H1 (cell line): ENCODE results near the gene EGR1. TPM values are rescaled to one million over a fixed set of nuclear protein-coding genes. Genes with fewer than 3 reads are reported as not detected.

Experiments used
- CTCF ChIA-PET: fragments of 300-600 bp; sonication (Branson Sonifier 250); formaldehyde crosslinking; loops from one replicate; lab custom pipeline; 2021; ENCODE audit not compliant: partially characterized antibody; lab: Charles Lee
- POLR2A ChIA-PET: fragments of 300-600 bp; sonication (Branson Sonifier 250); formaldehyde crosslinking; loops from one replicate; lab custom pipeline; 2021; ENCODE audit warnings: inconsistent platforms; ENCODE audit not compliant: partially characterized antibody; lab: Charles Lee
- DNase-seq, 2 experiments: peaks; one replicate each; pipeline versions ENCODE4 v3.0.0 to v3.0.0-alpha.2; 2010 to 2022; ENCODE audit warnings: low spot score in 2 of 2, low read depth in 1 of 2, mixed read lengths in 1 of 2
- FAIRE-seq: peaks from 2 replicates; lab custom pipeline; 2011; peaks lifted over from hg19 to GRCh38; lab: Jason Lieb, UNC
- H2AFZ ChIP-seq: 2 replicates; pipeline ENCODE4 v1.8.1; 2012; ENCODE audit warnings: low read length, inconsistent platforms
- H2AK5ac ChIP-seq: 2 replicates; pipeline ENCODE4 v1.6.1; 2013; ENCODE audit warnings: low read depth, low read length
- H2BK120ac ChIP-seq: replicated peaks from 2 replicates; pipeline ENCODE3; 2013; ENCODE audit warnings: low read depth, low read length, inconsistent platforms
- H2BK12ac ChIP-seq: 2 replicates; pipeline ENCODE4 v1.6.1; 2013; ENCODE audit warnings: low read depth, low read length
- H2BK15ac ChIP-seq: 2 replicates; pipeline ENCODE4 v1.6.1; 2013; ENCODE audit warnings: low read length
- H2BK20ac ChIP-seq: 2 replicates; pipeline ENCODE4 v1.6.1; 2013; ENCODE audit warnings: low read length
- H2BK5ac ChIP-seq: 2 replicates; pipeline ENCODE4 v1.6.1; 2013; ENCODE audit warnings: low read depth, low read length
- H3K14ac ChIP-seq: 2 replicates; pipeline ENCODE4 v1.6.1; 2013; ENCODE audit warnings: inconsistent platforms; ENCODE audit not compliant: insufficient read length
- H3K18ac ChIP-seq: 2 replicates; pipeline ENCODE4 v1.6.1; 2013; ENCODE audit warnings: low read length; ENCODE audit errors: extremely low read depth
- H3K23ac ChIP-seq: 2 replicates; pipeline ENCODE4 v1.6.1; 2013; ENCODE audit warnings: inconsistent platforms; ENCODE audit not compliant: insufficient read length
- H3K23me2 ChIP-seq: 2 replicates; pipeline ENCODE4 v1.6.1; 2013; ENCODE audit warnings: low read depth, low read length
- H3K27ac ChIP-seq: 2 replicates; pipeline ENCODE4 v1.6.1; 2011; ENCODE audit warnings: low read depth, low read length, inconsistent platforms
- H3K27me3 ChIP-seq, 4 experiments: replicated peaks in 1 of 4; 1 replicate in 1 of 4; 2 replicates in 3 of 4; pipeline versions ENCODE4 v1.6.1 to v1.8.1; 2011 to 2013; ENCODE audit warnings: low read length in 3 of 4, mild to moderate bottlenecking in 3 of 4, inconsistent platforms in 2 of 4, mixed read lengths in 2 of 4, moderate library complexity in 1 of 4; ENCODE audit not compliant: control insufficient read depth in 3 of 4, insufficient read depth in 3 of 4; ENCODE audit errors: extremely low read depth in 1 of 4
- H3K36me3 ChIP-seq, 4 experiments: 2 replicates each; pipeline versions ENCODE4 v1.6.1 to v1.8.1; 2011 to 2013; ENCODE audit warnings: mild to moderate bottlenecking in 4 of 4, low read length in 3 of 4, moderate library complexity in 2 of 4, control low read depth in 1 of 4, inconsistent platforms in 1 of 4; ENCODE audit not compliant: insufficient read depth in 4 of 4, control insufficient read depth in 2 of 4
- H3K4ac ChIP-seq: replicated peaks from 2 replicates; pipeline ENCODE3; 2013; ENCODE audit warnings: low read length, low read depth, mixed read lengths, inconsistent platforms; ENCODE audit not compliant: insufficient read length
- H3K4me1 ChIP-seq, 4 experiments: replicated peaks in 1 of 4; 1 replicate in 1 of 4; 2 replicates in 3 of 4; pipeline versions ENCODE4 v1.6.1 to v1.8.1; 2011 to 2013; ENCODE audit warnings: low read length in 3 of 4, inconsistent platforms in 2 of 4, mixed read lengths in 1 of 4; ENCODE audit not compliant: insufficient read depth in 4 of 4, control insufficient read depth in 3 of 4
- H3K4me2 ChIP-seq, 2 experiments: 2 replicates each; pipeline versions ENCODE4 v1.6.1 to v1.8.1; 2011 to 2013; ENCODE audit warnings: low read depth in 2 of 2, low read length in 2 of 2, control low read depth in 1 of 2, inconsistent platforms in 1 of 2, mild to moderate bottlenecking in 1 of 2; ENCODE audit not compliant: insufficient read depth in 1 of 2
- H3K4me3 ChIP-seq, 4 experiments: fragments of 200-600, 300-600 bp in 1 of 4; sonication (generic), shearing (Covaris generic), sonication (Bioruptor Twin) in 1 of 4; 2 replicates each; pipeline versions ENCODE4 v1.5.1 to v1.8.1; 2011 to 2016; ENCODE audit warnings: low read length in 4 of 4, low read depth in 3 of 4, control low read depth in 2 of 4, inconsistent platforms in 2 of 4, mild to moderate bottlenecking in 2 of 4, mixed read lengths in 1 of 4, moderate library complexity in 1 of 4; ENCODE audit not compliant: insufficient read depth in 2 of 4; ENCODE audit errors: extremely low read depth in 1 of 4
- H3K56ac ChIP-seq: replicated peaks from 2 replicates; pipeline ENCODE3; 2013; ENCODE audit warnings: low read depth, mild to moderate bottlenecking, mixed read lengths, low read length, inconsistent platforms; ENCODE audit not compliant: insufficient read length
- H3K79me1 ChIP-seq: 2 replicates; pipeline ENCODE4 v1.6.1; 2013; ENCODE audit warnings: low read depth, low read length, control low read depth
- H3K79me2 ChIP-seq, 2 experiments: 2 replicates each; pipeline versions ENCODE4 v1.6.1 to v1.8.1; 2012 to 2013; ENCODE audit warnings: low read length in 2 of 2, mild to moderate bottlenecking in 2 of 2, inconsistent platforms in 1 of 2; ENCODE audit not compliant: insufficient read depth in 2 of 2, control insufficient read depth in 1 of 2
- H3K9ac ChIP-seq, 4 experiments: replicated peaks in 1 of 4; 1 replicate in 1 of 4; 2 replicates in 3 of 4; pipeline versions ENCODE4 v1.6.1 to v1.8.1; 2011 to 2013; ENCODE audit warnings: low read depth in 3 of 4, low read length in 3 of 4, control low read depth in 2 of 4, mild to moderate bottlenecking in 2 of 4, moderate library complexity in 2 of 4, inconsistent platforms in 1 of 4; ENCODE audit errors: extremely low read depth in 1 of 4
- H3K9me3 ChIP-seq, 2 experiments: 2 replicates each; pipeline versions ENCODE4 v1.6.1 to v1.8.1; 2012 to 2013; ENCODE audit warnings: mild to moderate bottlenecking in 2 of 2, moderate library complexity in 2 of 2, control low read depth in 1 of 2, inconsistent platforms in 1 of 2, low read depth in 1 of 2, low read length in 1 of 2, mixed read lengths in 1 of 2; ENCODE audit not compliant: insufficient read depth in 2 of 2
- H4K20me1 ChIP-seq, 2 experiments: replicated peaks in 1 of 2; 2 replicates each; pipeline versions ENCODE3 to v1.8.1; 2011 to 2013; ENCODE audit warnings: inconsistent platforms in 2 of 2, low read length in 2 of 2, mild to moderate bottlenecking in 1 of 2; ENCODE audit not compliant: insufficient read depth in 2 of 2, control insufficient read depth in 1 of 2
- H4K5ac ChIP-seq: 2 replicates; pipeline ENCODE4 v1.6.1; 2013; ENCODE audit warnings: low read length, low read depth, mixed read lengths, inconsistent platforms; ENCODE audit not compliant: insufficient read length
- H4K8ac ChIP-seq: 2 replicates; pipeline ENCODE4 v1.8.0; 2013; ENCODE audit warnings: mild to moderate bottlenecking, moderate library complexity, low read length, inconsistent platforms; ENCODE audit not compliant: insufficient read depth; ENCODE audit errors: extremely low read depth
- H4K91ac ChIP-seq: replicated peaks from 2 replicates; pipeline ENCODE3; 2013; ENCODE audit warnings: low read length, mixed read lengths, inconsistent platforms; ENCODE audit not compliant: insufficient read length
- GTF2F1 ChIP-seq: IDR thresholded peaks from 2 replicates; pipeline ENCODE4 v1.6.1; 2012; ENCODE audit warnings: low read depth, low read length, improper control_type of control experiment, borderline replicate concordance
- KDM4A ChIP-seq: IDR thresholded peaks from one replicate; pipeline ENCODE4 v1.7.1; 2012; ENCODE audit warnings: low read depth, mild to moderate bottlenecking, moderate library complexity, low read length, inconsistent platforms; ENCODE audit not compliant: severe bottlenecking
- TAF7 ChIP-seq: optimal IDR thresholded peaks from 2 replicates; pipeline ENCODE3; 2011; ENCODE audit warnings: low read depth, mild to moderate bottlenecking, inconsistent platforms, low read length, moderate library complexity, borderline replicate concordance
- WGBS, 2 experiments: shearing (Covaris generic) in 1 of 2; methylation state at CpG; one replicate each; pipeline versions ENCODE4 v1.1.6 to v1.1.7; 2013 to 2015; ENCODE audit warnings: low lambda C conversion rate in 2 of 2, mixed read lengths in 2 of 2, inconsistent platforms in 1 of 2, low coverage in 1 of 2, missing lambda C conversion rate in 1 of 2; ENCODE audit not compliant: insufficient replicate concordance in 2 of 2, insufficient coverage in 1 of 2, insufficient read length in 1 of 2; ENCODE audit errors: extremely low coverage in 1 of 2, missing lambda C conversion rate in 1 of 2; 5-methylcytosine and 5-hydroxymethylcytosine counted together
- polyA plus RNA-seq, 7 experiments: library from polyadenylated mRNA; depleted of rRNA in 3 of 7; stranded (reverse) in 5 of 7; unstranded in 2 of 7; fragments of >200 nt in 5 of 7; fragments of 200-250 nt in 2 of 7; gene quantifications; 1 replicate in 5 of 7; 2 replicates in 1 of 7; 4 replicates in 1 of 7; pipeline versions ENCODE4 v1.2.1 to v1.2.3, GENCODE V29; 2011 to 2013; ENCODE audit warnings: missing spikeins in 2 of 7, mixed read lengths in 2 of 7
- total RNA-seq: library from RNA; stranded (reverse); fragmentation: NEBNext Ultra II Directional; extraction: Animal tissue kit (Norgen Biotek cat#: 25700); gene quantifications from 2 replicates; pipeline ENCODE4 v1.2.1, GENCODE V29; 2021

Gene EGR1
- total and polyA plus RNA-seq, 2 of the 8 experiments (the other 6 are each of a cell fraction or from before 2014, with no cell fraction given): 16.2 to 35.5 TPM

DNA sequence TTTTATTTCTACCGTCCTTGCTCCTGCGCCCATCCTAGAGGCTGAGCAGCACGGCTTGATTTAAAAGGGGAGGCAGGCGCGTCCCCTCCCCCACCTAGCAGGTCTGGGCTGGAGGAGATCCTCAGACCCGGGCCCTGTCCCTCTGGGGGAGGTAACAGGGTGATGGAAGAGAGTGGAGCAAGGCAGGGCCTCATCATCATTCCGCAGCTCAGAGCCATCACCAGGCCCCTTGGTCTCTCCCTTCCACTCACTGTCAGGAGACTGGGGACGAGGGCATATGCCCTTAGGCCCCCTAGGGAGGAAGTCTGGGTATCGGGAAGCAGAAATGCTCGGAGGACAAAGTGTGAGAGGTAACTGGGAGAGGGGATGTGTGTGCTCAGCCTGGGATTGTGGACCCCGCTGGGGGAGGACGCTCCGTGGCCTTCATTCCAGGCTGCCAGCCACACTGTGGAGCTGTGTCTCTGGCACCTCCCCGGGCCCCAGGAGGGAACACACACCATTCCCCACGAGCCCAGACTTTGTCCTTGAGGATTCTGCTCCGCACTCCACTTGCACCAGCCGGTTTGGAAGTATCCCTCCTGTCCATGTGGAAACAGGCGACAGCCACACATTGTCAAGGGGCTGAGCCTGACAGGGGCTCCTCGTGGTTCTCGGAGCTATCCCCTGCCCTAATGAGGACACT is 25.7 kb upstream of the EGR1 start:
- no peaks in the 10 kb centered on the region for H3K79me2 ChIP-seq
- peaks cover 13% of the 10 kb centered on the region for H3K23me2 ChIP-seq
- no peak overlapping the region for H2BK12ac ChIP-seq
- ChIA-PET POLR2A (interaction anchor here (1.0 to 4.0 kb wide), 12 partner anchors 10 to 261 kb away, joined by 3 to 22 read pairs (median 6); partner anchors contain the start of genes BRD8, CDC25C, EGR1 and ETF1), CTCF (interaction anchor here (0.7 to 3.2 kb wide), 4 partner anchors 10 to 357 kb away, joined by 3 to 34 read pairs (median 5); no protein-coding TSS in a partner anchor)
- peak overlapping the region; percentile 36 for H3K4ac ChIP-seq
- no peak overlapping the region for H3K14ac ChIP-seq
- H2BK15ac ChIP-seq: no peak overlapping the region
- no peaks in the 10 kb centered on the region; a peak in 1 of 7 replicates for H3K27me3 ChIP-seq
- no peak overlapping the region for H3K27ac ChIP-seq
- peak overlapping the region; percentile 34 to 74 (median 41); a peak in 4 of 7 replicates for H3K9ac ChIP-seq
- TF ChIP-seq GTF2F1: no peak
- peak; percentile 3 for TF ChIP-seq KDM4A
- peak; percentile 20 for TF ChIP-seq TAF7
- peaks cover 3% of the 10 kb centered on the region in 2 experiments for H4K20me1 ChIP-seq
- peak overlapping the region; percentile 85 for H3K56ac ChIP-seq
- no peaks in the 10 kb centered on the region for H3K9me3 ChIP-seq
- no peak overlapping the region for H4K91ac ChIP-seq
- H2BK5ac ChIP-seq: no peak overlapping the region
- peaks cover 4 to 13% (median 9%) of the 10 kb centered on the region in 4 experiments; a peak in 7 of 8 replicates for H3K36me3 ChIP-seq
- H2AK5ac ChIP-seq: no peak overlapping the region
- H3K4me2 ChIP-seq: peak overlapping the region; percentile 97 to 99
- H4K8ac ChIP-seq: no peak overlapping the region
- H3K4me3 ChIP-seq: peak overlapping the region; percentile 74 to 98 (median 84)
- H3K23ac ChIP-seq: no peak overlapping the region
- H2AFZ ChIP-seq: peak overlapping the region; percentile 87; the same call in 1 of the 2 replicates
- no peak overlapping the region for H4K5ac ChIP-seq
- H3K4me1 ChIP-seq: peaks cover 0 to 20% (median 14%) of the 10 kb centered on the region in 4 experiments; a peak in 6 of 7 replicates
- 36% methylated on average over 19 of the region's 20 CpGs; no CpG with 5 or more reads in 1 of the 2 experiments for WGBS, 2 experiments
- no peak overlapping the region for H2BK120ac ChIP-seq
- FAIRE-seq: no peak
- no peak overlapping the region for H2BK20ac ChIP-seq
- DNase-seq: peak in 1 of 2 experiments; percentile 67
- H3K79me1 ChIP-seq: 0 out of 2 replicates have a peak, but pooled peaks cover 3% of the 10 kb centered on the region
- no peak overlapping the region; the same call in 1 of the 2 replicates for H3K18ac ChIP-seq
